CD4-positive, alpha-beta T cell treated with Interleukin-10 for 1 hour (primary cell): ENCODE measurements around the gene OR5B3.
"Not testable (repeated sequence)": the region's sequence is repeated elsewhere in the genome, so short reads cannot be mapped to it uniquely, and the experiment has no call there.

Experiments used
- DNase-seq: peaks from one replicate; pipeline ENCODE4 v3.0.0-alpha.2; 2020

Gene OR5B3

DNA sequence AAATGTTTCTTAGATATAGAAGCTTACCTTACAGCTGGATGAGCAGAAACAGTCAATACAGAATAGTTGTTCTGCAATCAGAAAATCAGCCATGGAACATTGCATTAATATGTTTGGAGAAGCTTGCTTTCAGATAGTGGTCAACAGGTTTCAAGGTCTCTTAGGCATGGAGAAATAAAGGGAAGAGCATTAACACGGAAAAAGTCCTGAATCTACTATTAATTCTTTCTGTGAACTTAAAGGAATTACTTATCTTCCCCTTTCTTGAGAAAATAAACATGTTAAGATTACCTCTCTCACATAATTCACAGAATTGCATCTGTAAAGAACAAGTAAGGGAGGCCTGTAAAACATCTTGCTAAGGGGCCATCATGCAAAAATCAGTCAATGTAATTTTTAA is at the start of gene OR5B3:
Gene OR5B3 (minus strand): TSS at position 101 of the 400 bp plus-strand sequence. CDS start 3,465 bp downstream, outside the sequence.
- no peak for DNase-seq

DNA sequence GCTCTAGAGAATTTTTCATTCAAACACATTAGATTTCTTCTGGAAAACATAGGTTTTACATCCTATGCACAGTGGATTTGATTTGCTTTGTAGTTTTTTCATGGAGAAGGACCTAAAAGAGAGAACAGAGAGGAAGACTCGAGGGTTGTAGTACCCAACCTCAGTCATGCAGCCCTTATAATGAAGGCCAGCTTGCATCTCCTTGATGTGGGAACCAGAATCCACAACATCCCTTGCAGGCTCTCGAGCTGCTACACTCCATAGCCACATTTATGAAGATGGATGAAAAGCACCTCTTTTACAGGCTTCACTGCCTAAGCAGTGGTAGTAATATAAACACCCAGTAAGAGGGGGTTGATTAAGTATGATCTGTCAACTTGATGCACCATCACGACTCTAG is 44.9 kb upstream of the OR5B3 start:
- no peak for DNase-seq

GRCh38 chr11:58446294-58446693 is 39.6 kb upstream of the OR5B3 start:
- DNase-seq: no peak

- DNase-seq: no peak
Measured at GRCh38 chr11:58444300-58444699, 37.6 kb upstream of the OR5B3 start.

- DNase-seq: no peak
Measured at GRCh38 chr11:58442136-58442535, 35.5 kb upstream of the OR5B3 start, which contains the start of gene OR5B12. Gene OR5B12 (minus strand): TSS chr11:58442236. CDS start chr11:58440151, 2,085 bp downstream.

GRCh38 chr11:58438486-58438885 is 31.8 kb upstream of the OR5B3 start:
- no peak for DNase-seq

DNA sequence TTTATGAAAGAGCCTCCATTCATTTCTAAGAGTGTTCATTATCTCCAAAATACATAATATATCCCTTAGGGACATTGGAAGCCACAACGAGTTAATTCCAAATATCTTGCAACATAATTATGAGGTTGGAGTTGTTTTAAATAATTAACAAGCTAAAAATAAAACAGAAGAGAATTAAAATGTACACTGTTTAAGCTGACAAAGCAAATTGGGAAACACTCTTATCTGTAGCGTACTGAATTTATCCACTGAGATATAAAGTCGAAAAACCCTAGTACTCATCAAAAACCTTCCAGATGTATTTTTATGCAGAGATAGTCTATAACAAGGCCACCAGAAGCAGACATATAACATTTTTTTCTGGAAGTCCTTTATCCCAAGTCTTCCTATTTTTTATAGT is 27.5 kb upstream of the OR5B3 start:
- no peak for DNase-seq

- DNase-seq: no peak
Measured at GRCh38 chr11:58433638-58434203, 27.0 kb upstream of the OR5B3 start.

DNA sequence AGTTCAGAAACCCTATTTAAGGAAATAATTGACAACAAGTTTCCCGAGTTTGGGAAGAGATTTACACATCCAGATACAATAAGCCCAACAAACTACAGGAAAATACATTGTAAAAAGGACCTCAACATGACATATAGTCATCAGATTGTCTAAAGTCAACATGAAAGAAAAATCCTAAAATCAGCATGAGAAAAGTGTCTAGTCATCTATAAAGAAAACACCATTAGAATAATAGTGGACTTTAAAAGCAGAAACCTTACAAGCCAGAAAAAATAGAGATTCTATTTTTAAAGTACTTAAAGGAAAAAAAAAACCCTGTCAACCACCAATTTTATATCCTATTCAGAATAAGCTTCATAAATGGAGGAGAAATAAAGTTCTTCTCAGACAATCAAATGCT is 22.6 kb upstream of the OR5B3 start:
- DNase-seq: no peak

DNA sequence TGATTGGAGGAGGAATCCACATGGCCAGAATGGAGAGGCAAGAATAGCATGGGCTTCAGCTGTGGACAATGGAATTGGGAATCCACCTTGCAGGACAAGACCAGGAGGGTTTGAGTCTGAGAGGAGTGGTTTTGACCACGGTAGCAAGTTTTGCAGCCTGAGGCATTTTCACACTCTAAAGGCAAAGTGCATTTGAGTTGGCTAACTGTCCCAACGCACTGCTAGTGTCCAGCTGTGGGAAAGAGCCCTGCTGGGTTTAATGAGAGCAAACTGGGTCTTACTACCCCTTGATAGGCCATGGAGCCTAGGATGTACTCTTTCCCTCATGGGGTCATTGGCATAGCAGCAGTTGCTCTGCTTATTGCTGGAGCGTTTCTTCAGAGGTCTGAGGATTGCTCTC is 21.3 kb upstream of the OR5B3 start, which contains the start of gene OR5B2:
Gene OR5B2 (minus strand): TSS at position 101 of the 400 bp plus-strand sequence. CDS start 4,860 bp downstream, outside the sequence.
- DNase-seq: no peak

DNA sequence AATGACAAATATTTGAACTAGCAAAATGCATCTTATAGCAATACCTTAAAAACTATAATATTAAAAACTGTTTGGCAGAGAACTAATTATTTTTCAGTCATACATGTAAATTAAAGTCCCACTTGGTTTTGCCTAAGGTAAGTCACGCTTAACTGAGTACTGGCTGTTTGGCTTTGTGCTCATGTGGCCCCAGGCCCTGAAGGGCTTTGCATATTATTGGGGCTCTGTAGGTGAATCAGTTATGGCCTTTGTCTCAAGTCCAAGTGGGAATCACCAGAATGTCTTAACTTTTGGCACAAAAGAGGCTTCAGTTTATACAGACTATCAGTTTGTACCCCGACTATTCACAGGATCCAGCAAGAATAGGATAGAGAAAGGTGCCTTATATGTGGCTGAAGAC is 7.1 kb downstream of the OR5B3 start:
- not testable (repeated sequence) for DNase-seq

GRCh38 chr11:58395581-58395980 is 11.1 kb downstream of the OR5B3 start:
- no peak for DNase-seq

DNA sequence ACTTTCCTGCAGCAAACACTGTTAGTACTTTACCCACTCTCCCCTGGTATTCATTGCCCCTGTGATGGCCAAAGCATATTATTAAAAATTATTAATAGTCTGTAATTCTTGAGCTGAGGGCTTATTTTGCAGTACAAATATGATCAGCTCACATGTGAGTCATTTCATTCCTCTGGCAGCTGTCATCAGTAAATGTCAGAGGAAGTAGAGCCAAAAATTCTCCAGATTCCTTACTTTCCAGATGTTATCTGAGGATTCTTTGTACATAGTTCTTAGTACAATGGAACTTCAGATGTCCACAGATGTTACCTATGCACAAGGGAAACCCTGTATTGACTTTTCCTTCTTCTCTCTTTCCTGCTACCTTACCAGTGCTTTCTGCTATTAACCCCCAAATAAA is 12.5 kb downstream of the OR5B3 start:
- DNase-seq: no peak

DNA sequence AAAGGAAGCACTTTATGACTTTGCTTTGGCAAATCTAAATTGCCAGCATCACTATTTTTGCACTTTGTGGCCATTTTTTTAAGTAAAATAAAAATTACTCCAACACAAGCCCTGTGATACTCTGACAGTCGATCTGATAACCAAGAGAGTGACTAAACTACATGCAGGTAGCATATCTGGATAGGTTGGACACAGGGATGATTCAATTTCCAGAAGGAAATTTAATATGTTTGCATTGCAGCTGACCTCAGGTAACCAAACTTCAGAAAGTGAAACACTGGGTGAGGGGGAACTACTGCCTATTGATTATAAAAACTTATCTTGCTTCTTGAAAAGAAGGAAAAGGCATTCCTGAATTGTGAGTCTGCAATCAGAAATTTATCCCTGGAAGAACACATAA is 13.9 kb downstream of the OR5B3 start:
- no peak for DNase-seq

- DNase-seq: no peak
Measured at GRCh38 chr11:58391879-58392278, 14.8 kb downstream of the OR5B3 start.

DNA sequence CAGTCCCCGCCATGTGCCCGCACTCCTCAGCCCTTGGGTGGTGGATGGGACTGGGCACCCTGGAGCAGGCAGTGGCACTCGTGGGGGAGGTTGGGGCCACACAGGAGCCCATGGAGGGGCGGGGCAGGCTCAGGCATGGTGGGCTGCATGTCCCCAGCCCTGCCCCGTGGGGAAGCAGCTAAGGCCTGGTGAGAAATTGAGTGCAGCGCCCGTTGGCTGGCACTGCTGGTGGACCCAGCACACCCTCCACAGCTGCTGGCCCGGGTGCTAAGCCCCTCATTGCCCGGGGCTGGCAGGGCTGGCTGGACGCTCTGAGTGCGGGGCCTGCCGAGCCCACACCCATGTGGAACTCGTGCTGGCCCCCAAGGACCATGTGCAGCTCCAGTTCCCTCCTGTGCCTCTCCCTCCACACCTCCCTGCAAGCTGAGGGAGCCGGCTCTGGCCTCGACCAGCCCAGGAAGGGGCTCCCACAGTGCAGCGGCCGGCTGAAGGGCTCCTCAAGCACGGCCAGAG is 16.1 kb downstream of the OR5B3 start:
- DNase-seq: no peak

- DNase-seq: no peak
Measured at GRCh38 chr11:58358969-58359368, 47.7 kb downstream of the OR5B3 start, which contains the start of gene OR5B17. Gene OR5B17 (minus strand): TSS chr11:58359069. CDS start chr11:58359069, 0 bp downstream.

DNA sequence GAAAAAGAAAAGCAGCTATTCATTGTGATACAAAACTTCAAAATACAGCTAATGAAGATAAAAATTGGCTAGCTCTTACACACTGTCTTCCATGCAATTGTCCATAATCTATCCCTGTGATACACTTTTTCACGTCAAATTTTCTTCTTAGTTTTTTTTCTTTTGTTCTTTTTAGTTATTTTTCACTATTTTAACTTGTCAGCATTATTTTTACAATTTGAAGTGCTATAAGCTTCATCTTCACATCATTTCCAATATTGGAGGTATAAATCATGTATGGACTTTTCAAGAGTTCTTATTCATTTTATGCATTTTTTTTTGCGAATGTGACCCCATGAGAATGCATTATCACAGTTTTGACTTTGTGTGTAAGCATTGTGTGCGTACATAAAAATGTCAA is 51.9 kb downstream of the OR5B3 start:
- no peak for DNase-seq
